ENCODE data around the gene SLC18A2.
A peak's percentile ranks its signal among the peaks of the same experiment; 100 is the strongest.
"Not testable (repeated sequence)": the region's sequence is repeated elsewhere in the genome, so short reads cannot be mapped to it uniquely, and the experiment has no call there.

Gene SLC18A2

DNA sequence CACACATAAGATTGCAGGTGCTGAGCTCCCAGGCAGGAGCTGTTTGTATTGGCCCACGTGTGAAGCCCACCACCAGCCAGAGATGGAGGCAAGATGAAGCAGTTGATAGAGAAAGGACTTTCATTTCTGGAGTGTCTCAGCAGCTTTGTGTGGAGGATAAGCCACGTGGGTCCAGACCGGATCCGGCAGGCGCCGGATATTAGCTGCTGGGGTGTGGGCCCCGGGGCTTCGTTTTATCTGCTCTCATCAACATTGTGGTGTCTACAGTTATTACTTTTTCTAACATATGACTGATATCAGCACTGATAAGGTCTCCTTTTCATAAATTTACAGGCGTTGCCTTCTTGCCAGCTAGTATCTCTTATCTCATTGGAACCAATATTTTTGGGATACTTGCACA, 25.5 kb downstream of the SLC18A2 start:
- FAIRE-seq, result no peak

DNA sequence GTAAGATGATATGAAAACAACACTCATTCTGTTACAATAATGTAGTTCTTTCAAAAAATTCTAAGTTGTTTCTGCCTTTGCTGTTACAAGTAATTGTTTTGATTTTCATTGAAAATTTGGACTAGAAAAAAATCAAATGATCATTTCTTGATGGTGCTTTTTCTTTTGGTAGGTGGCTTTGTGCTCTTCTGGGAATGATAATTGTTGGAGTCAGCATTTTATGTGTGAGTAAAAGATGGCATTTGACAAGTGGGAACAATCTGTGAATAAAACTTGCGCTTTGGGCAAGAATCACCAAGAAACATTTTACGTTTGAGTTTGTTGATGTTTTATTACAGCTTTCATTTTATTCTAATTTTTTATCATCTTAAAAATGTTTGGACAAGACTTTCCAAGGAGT, 25.9 kb downstream of the SLC18A2 start:
- FAIRE-seq, result no peak

DNA sequence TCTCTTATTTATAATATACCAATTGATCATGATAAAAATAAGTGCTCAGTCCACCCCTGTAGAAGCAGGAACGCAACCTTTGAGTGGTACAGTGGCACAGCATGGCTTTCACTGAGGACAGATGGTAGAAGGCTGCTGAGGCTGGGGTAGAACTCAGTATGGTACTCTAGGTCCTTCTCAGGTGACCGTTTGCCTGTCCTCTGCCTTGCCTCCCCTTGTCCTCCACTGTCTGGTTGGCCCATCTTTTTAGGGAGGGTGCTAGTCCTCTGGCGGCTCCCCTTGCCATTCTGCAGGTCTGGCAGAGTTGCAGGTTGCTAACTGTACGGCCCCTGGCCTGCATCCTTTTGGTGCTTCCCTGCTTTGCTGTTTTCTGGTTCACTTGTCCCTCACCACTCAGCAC, 27.3 kb downstream of the SLC18A2 start:
- no peak for FAIRE-seq

DNA sequence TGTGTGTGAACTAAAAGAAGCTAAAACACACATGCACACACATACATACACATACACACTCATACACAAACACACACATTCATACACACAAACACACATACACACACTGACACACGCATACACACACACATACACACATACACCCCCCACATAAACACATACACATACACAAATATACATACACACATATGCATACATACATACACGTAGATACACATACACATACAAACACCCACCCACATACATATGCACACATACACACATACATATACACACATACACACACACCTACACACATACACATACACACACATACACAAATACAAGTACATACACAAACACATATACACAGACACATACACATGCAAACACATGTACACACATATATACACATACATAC, 28.0 kb downstream of the SLC18A2 start:
- FAIRE-seq, result no peak

DNA sequence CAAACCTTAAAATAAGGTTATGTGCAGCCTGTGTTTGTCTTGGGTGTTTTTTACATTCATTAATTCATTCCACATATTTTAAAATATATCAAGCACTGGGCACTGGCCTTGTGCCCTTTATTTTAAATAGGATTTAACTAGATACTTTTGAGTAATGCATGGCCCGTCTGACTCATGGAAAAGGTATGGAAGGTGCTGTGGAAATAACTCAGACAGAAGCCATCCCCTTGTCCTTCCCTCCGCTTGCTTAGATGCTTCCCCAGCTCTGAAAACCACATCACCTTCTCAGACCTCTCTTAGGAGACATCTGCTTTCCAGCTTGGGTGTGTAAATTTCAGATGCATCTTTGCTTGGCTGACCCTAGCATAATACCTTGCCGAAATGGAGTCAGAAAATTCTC, 30.5 kb downstream of the SLC18A2 start:
- no peak for FAIRE-seq

DNA sequence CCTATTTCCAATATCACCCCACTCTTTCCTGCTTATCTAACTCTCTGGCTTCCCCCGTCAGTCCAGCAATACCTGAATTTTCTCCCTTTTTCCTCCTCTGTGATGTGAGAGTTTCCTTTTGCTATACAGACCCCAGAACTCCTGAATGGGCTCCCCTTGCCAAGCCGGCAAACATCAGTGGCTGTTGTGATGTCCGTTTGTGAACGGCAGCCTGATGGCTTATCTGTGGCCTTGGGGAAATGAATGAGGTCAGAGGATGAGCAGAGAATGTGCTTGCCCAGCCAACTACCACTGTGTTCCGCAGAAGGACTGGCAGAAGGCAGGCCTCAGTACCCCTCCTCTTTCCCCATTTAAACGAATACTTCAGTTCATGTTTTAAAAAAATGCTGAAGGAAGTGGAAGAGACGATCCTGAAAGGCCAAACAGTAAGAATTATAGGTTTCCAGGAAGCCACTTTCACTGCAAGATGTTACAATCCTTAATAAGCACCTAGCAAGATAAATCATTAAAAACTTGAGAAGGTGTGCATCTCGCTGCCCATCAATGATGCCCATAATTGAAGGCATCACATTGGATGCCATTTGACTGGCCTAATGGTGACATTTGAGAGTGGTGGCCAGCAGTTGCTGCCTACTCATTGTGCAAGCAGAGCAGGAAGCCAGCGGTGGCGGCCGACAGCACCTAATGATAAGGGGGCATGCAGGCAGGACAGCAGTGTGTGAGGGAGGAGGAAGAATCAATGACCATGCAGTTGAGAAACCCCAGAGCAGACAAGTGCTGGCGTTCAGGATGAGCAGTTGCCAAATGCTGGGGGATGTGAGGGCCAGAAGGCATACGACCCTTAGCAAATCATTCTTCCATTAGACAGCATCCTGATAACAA, 31.5 kb downstream of the SLC18A2 start:
- no peak for FAIRE-seq

DNA sequence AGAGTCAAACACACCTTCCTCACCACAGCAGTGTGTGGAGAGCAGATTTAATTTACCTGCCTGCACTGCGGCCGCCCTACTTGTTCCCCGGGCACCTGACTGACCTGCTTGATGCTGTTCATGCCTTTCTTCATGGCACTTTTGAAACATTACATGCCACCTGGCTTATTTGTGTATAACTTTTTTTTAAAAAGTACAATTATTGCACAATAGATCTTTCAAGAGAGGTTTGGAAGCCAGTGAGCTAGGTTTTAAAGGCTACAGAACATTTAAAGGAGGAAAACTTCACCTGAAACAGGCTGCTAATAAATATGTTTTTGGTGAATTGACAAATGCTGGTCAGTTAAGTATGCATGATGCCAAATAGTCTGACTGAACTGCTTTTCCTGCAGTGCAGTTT, 33.1 kb downstream of the SLC18A2 start:
- FAIRE-seq, result no peak

DNA sequence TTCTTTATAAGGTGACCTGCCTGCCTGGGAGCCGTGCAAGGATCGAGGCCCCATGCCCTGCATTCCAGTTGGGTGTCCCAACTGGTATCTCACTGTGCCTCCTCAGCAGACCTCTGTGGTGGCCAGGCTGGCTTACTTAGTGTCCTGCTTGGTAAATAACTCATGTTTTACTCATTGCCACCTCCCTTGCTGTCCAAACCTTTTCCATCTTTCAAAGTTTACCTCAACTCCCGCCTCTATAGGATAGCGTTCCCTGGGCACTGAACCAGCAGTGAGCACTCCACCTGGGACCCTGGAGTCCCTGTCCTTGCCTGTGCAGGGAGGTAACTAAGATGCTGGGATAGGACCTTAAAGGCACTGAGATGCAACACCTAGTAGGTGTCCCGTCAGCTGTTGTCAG, 33.6 kb downstream of the SLC18A2 start:
- FAIRE-seq, result no peak

DNA sequence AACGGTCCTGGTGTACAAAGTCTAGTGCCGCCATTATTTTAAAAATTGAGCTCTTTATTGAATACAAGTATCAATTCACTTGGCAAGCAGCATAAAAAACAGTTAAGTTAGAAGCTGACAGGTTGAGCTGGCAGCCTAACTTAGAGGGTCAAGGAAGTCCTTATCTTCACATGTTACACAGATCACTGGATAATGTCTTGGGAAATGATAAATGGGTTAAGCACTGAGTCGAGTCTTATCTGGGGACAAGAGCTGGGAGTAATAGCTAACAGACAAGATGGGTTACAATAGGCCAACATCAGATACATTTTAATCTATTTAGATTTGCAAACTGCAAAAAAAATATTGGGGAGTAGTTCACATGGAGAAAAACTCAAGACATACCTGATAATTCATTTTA, 34.2 kb downstream of the SLC18A2 start:
- no peak for FAIRE-seq

DNA sequence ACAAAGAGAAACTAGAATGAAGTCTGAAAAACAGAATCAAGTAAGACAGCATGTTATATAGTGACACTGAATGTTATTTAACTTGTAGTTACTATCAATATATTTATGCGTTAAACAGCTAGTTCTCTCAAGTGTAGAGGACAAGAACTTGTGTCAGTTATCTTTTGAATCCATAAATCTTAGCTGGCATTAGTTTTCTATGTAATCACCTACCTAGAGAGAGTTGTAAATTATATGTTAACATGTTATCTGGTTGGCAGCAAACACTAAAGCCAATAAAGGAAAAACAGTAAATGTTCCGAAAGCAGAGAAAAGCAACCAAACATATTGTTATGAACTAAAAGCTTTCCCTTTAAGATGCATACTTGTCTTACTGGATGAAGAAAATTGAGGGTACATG, 36.8 kb downstream of the SLC18A2 start:
- FAIRE-seq, result no peak

DNA sequence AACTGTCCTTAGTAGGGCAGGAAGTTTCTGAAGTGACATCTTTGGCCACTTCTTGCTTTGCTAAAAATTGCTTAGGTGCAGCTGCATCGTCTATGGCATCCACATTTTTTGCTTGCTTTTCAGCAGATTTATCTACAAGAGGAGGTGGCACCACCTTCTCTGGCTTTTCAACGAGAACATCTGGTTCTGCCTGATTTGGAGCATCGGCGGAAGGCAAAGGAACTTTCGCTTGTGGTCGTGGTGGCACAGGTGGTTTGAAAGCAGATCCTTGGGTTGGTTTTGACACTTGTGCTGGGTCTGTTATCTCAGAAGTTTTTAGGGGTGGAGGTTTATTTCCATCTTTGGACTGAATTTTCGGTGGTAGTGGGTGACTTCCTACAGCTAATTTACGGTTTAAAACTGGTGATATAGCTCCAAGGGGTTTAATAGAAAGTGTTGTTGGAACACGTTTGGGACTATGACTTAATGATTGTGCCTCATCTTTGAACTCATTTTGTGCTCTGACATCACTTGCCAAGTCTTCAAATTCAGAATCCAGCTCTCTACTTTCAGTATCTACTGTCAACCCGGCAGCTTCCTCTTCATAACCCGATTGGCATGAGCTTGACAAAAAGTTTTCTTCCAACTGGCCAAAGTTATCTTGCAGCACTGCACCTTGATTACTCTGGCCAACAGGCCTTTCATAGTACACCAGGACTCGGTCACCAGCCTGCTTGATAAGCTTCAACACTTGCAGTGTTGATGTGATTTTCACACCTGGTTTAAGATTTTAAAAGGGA, 44.0 kb downstream of the SLC18A2 start:
- no peak for FAIRE-seq

DNA sequence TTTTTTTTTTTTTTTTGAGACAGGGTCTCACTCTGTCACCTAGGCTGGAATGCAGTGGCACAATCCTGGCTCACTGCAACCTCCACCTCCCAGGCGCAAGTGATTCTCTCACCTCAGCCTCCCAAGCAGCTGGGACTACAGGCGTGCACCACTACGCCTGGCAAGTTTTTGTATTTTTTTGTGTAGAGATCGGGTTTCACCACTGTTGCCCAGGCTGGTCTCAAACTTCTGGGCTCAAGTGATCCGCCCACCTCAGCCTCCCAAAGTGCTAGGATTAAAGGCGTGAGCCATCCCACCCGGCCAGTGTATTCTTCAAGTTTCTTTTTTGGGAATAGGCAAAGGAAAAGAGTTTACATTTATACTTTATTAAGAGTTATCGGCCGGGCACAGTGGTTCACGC, 50.0 kb downstream of the SLC18A2 start:
- not testable (repeated sequence) for FAIRE-seq

DNA sequence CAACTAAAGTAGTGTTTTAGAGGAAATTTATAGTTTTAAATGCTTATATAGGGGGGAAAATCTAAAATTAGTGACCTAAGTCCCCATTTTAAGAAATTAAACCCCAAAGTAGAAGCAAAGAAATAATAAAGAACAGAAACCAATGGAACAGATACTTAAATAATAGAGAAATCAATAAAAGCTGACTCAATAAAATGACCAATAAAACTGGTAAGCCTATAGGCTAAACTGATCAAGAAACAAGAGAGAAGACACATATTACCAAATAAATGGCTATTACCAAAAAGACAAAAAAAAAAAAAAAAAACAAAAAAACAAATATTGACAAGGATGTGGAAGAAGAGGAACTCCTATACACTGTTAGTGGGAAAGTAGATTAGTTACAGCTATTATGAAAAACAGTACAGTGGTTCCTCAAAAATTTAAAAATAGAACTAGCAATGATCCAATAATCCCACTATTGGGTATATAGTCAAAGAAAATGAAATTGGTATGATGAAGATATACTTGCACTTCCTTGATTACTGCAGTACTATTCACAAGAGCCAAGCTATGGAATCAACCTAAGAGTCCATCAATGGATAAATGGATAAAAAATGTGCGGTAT, 53.2 kb downstream of the SLC18A2 start:
- FAIRE-seq, result no peak

DNA sequence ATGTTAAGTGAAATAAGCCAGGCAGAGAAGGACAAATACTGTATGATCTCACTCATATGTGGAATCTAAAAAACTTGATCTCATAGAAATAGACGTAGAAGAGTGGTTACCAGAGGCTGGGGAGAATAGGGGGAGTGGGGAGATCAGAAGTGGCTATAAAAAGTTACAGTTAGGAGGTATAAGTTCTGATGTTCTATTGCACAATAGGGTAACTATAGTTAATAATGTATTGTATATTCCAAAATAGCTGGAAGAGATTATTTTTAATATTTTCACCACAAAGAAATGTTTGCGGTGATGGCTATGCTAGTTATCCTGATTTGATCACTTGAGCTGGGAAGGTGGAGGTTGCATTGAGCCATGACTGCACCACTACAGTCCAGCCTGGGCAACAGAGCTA, 53.8 kb downstream of the SLC18A2 start:
- FAIRE-seq, result no peak

DNA sequence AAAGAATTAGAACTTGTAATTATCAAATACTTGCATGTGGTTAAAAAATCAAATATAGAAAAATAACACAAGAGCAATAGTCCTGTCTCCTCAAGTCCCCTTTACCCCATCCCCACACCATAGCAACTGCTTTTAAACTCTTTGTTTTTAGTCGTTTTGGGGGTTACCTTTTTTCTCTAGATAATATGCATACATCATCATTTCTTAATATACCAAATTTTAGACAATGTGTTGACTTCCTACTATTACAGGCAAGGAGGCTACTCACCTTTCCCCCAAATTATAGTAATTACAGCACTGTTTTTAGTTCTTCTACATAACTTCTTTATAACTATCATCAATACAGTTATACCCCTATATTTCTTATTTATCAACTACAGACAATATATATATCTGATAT, 57.3 kb downstream of the SLC18A2 start:
- no peak for FAIRE-seq

DNA sequence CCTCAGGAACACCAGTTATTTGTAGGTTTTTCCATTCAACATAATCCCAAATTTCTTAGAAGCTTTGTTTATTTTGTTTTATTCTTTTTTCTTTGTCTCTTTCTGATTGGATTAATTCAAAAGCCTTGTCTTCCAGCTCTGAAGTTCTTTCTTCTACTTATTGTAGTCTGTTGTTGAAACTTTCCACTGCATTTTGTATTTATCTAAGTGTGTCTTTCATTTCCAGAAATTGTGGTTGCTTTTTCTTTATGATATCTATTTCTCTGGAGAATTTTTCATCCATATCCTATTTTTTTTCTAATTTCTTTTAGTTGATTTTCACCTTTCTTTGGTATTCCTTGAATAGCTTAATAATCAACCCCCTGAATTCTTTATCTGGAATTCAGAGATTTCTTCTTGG, 58.5 kb downstream of the SLC18A2 start:
- FAIRE-seq, result no peak

DNA sequence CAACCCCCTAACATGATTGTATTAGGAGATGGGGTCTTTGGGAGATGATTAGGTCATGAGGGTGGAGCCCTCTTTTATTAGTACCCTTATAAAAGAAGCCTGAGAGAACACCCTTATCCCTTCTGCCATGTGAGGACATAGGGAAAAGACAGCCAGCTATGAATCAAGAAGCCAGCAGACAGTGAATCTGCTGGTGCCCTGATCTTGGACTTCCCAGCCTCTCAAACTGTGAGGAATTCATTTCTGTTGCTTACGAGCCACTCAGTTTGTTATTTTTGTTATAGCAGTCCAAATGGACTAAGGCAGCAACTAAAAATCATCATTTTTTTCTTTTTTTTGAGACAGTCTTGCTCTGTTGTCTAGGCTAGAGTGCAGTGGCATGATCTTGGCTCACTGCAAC, 59.8 kb downstream of the SLC18A2 start:
- FAIRE-seq, result no peak

DNA sequence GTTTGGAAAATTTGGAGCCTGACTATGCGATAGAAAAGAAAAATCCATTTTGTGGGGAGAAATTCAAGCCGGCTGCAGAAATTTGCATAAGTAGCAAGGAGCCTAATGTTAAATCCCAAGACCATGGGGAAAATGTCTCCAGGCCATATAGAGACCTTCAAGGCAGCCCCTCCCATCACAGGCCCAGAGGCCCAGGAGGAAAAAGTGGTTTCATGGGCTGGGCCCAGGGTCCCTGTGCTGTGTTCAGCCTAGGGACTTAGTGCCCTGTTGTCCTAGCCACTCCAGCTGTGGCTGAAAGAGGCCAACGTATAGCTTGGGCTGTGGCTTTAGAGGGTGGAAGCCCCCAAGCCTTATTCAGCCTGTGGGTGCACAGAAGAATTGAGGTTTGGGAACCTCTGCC, 62.5 kb downstream of the SLC18A2 start:
- not testable (repeated sequence) for FAIRE-seq

DNA sequence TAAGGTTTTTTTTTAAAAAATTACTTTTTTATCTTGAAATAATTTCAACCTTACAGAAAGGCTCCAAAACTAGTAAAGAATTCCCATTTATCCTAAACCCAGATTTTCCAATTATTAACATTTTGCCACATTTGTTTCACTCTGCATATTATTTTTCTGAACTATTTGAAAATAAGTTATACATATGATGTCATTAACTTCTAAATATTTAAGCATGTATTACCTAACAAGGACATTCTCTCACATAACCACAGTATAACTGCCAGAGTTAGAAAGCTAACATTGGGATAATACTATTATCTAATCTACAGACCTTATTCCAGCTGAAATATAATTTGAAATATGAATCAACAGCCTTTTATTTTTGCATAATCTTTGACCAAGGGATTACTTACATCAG, 65.8 kb downstream of the SLC18A2 start:
- peak; percentile 50 for FAIRE-seq

DNA sequence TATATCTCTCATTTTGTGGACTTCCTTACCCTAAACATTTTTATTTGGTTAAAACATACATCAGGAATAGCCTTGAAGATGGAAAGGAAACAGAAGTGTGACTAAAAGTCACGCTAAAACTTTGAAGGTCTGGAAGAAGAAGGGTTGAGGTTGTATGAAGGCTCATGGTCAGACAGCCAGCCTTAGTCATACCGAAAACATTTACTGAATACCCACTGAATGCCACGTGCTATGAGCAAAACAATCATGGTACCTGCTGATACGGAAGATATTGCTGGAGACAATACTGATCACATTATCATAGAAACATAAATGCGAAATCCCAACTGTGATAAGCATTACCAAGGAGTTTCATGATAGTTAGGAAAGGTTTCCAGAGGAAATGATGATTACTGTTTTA, 70.3 kb downstream of the SLC18A2 start:
- FAIRE-seq, result no peak

DNA sequence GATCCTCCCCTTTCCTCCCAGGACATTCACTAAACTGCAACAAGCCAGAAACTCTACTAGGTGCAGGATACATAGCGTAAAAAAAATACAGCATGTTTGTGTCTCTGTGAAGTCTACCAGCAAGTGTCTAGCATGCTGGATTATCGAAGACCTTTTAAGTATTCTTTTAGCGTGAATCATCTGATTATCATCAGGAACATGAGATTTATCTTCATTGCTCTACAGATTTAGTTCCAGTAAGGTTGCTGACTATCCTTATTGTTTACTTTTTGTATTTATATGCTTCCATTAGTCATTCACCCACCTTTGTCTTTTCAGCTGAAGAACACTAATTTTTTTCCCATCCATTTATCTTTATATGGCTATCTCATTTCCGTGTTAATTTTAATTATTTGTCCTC, 71.5 kb downstream of the SLC18A2 start:
- FAIRE-seq, result no peak

DNA sequence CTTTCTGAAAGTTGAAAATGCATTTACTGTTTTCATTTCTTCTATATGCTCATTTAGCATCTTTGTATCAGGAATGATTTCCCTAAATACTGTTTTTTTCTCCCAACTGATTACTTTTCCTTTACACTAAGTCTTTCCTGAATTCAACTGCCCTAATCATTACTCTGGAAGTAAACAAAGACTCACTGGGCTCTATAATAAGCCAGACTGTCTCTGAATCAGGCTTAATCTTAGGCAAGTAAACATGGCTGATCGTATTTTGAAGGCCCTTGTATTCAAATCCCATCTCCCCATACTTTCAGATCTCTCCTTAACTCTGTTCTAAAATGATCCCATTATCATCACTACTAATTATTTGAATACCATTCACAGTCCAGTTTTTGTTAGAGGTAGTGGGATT, 72.7 kb downstream of the SLC18A2 start:
- FAIRE-seq, result no peak

DNA sequence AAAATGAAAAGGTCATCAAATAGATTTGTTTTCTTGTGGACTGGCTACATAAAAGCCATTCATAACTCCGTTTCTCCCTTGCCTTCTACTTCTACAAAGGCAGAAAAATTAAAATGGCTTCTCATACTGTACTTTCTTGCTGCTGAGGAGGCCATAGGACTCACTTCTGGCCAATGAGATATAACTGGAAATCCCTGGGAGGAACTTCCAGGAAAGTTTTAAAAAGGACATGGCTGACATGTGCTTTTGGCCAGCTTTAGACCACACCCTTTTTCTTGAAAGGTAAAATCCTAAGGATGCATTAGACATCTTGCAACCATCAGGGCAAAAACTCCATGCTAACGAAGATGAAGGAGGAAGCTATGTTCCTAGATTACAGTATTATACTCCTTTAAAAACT, 75.8 kb downstream of the SLC18A2 start:
- FAIRE-seq, result no peak

DNA sequence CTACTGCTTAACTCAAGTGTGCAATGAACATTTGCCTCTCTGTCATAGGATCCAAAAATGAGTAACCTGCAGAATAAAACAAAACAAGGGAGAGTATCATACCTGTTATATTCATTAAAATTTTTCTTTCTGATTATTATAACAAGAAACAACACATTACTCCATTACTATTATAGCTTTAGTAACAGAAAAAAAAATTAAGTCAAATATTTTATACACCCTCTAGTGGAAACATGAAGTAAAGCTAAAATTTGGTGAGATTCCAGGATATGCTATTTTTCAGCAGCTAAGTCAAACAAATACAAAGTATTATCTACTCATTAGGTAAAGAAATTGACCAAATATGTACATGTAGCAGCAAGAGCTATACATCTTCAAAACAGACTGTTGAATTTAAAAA, 78.0 kb downstream of the SLC18A2 start:
- FAIRE-seq, result peak; percentile 90

Measured in endometrium (tissue), 2 donors.